OCI-LY1 (cell line): ENCODE measurements around the gene OPN5.

Source experiments
- CTCF ChIP-seq: fragments of 200-600 bp; sonication (generic), shearing (Covaris generic); IDR thresholded peaks from 2 replicates; pipeline ENCODE4 v1.5.1; 2017; ENCODE audit warnings: mild to moderate bottlenecking, antibody characterized with exemption, low read length, moderate library complexity, mixed read lengths
- EZH2 ChIP-seq: fragments of 200-600 bp; sonication (generic), shearing (Covaris generic); IDR thresholded peaks from 2 replicates; pipeline ENCODE4 v1.8.0; 2017; ENCODE audit warnings: borderline replicate concordance, mixed run types, mild to moderate bottlenecking, antibody characterized with exemption, low read length, moderate library complexity, mixed read lengths

GRCh38 chr6:47740714-47741113, 41.1 kb upstream of the OPN5 start:
- no peak for TF ChIP-seq CTCF
- TF ChIP-seq EZH2 = no peak
